ENCODE results near the gene FXN. TPM values are rescaled to one million over a fixed set of nuclear protein-coding genes. Genes with fewer than 3 reads are reported as not detected.
"Not testable (repeated sequence)": the region's sequence is repeated elsewhere in the genome, so short reads cannot be mapped to it uniquely, and the experiment has no call there.

The FXN gene
- total RNA-seq, 4 donors from 2014 or later, result 4.0 to 7.2 (median 5.5) TPM

GRCh38 chr9:69097064-69097463 is 61.5 kb downstream of the FXN start:
- DNase-seq (ENCODE audit: low spot score) (no peak), ATAC-seq (ENCODE audit: low FRiP score) (no peak)
- TF ChIP-seq, protein P1, sequence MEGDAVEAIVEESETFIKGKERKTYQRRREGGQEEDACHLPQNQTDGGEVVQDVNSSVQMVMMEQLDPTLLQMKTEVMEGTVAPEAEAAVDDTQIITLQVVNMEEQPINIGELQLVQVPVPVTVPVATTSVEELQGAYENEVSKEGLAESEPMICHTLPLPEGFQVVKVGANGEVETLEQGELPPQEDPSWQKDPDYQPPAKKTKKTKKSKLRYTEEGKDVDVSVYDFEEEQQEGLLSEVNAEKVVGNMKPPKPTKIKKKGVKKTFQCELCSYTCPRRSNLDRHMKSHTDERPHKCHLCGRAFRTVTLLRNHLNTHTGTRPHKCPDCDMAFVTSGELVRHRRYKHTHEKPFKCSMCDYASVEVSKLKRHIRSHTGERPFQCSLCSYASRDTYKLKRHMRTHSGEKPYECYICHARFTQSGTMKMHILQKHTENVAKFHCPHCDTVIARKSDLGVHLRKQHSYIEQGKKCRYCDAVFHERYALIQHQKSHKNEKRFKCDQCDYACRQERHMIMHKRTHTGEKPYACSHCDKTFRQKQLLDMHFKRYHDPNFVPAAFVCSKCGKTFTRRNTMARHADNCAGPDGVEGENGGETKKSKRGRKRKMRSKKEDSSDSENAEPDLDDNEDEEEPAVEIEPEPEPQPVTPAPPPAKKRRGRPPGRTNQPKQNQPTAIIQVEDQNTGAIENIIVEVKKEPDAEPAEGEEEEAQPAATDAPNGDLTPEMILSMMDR (IDR thresholded peaks at IDR 0.05), result no peak

GRCh38 chr9:69097923-69098593 is 62.5 kb downstream of the FXN start:
- ATAC-seq (ENCODE audit: low FRiP score), result no peak
- DNase-seq (ENCODE audit: low spot score), result no peak
- TF ChIP-seq, protein P1 (IDR thresholded peaks at IDR 0.05), result no peak

- ATAC-seq (ENCODE audit: low FRiP score); DNase-seq (ENCODE audit: low spot score): not testable (repeated sequence)
These were observed 67.9 kb downstream of the FXN start for GRCh38 chr9:69103348-69103996.

- ATAC-seq (ENCODE audit: low FRiP score), result no peak
- no peak for DNase-seq (ENCODE audit: low spot score)
- TF ChIP-seq, protein P1 (IDR thresholded peaks at IDR 0.05), result no peak
These were observed 69.4 kb downstream of the FXN start for GRCh38 chr9:69104830-69105527.

GRCh38 chr9:69107771-69108170 is 72.2 kb downstream of the FXN start:
- TF ChIP-seq, protein P1 (IDR thresholded peaks at IDR 0.05), result no peak
- ATAC-seq (ENCODE audit: low FRiP score) (no peak), DNase-seq (ENCODE audit: low spot score) (no peak)

- not testable (repeated sequence) for ATAC-seq (ENCODE audit: low FRiP score); DNase-seq (ENCODE audit: low spot score)
These were observed 73.2 kb downstream of the FXN start for GRCh38 chr9:69108706-69109105.

DNA sequence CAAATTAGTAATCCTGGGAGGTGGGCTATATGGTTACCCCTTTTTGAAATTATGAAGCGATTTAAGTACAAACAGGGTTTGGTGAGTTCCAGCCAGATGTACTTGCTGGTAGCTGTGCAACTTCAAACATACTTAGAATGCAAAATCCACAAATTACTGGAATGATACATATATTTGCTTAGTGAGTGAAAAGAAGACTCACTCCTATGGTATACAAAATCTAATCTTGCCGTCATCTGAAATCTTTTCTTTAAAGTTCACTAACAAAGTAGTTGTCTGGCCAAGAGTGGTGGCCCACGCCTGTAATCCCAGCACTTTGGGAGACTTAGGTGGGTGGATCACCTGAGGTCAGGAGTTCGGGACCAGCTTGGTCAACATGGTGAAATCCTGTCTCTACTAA is 73.6 kb downstream of the FXN start:
- TF ChIP-seq, protein P1 (IDR thresholded peaks at IDR 0.05), result no peak
- DNase-seq (ENCODE audit: low spot score) (no peak), ATAC-seq (ENCODE audit: low FRiP score) (no peak)

GRCh38 chr9:69112646-69113045 is 77.1 kb downstream of the FXN start:
- not testable (repeated sequence) for ATAC-seq (ENCODE audit: low FRiP score)

More at GRCh38 chr9:69112646-69113045, 77.1 kb downstream of the FXN start:
- DNase-seq (ENCODE audit: low spot score), result not testable (repeated sequence)
